Activated CD8-positive, alpha-beta T cell treated with anti-CD3 and anti-CD28 coated beads for 36 hours (primary cell): ENCODE results near the gene NLGN1. TPM values are rescaled to one million over a fixed set of nuclear protein-coding genes. Genes with fewer than 3 reads are reported as not detected.

Experiments
- ATAC-seq: fragments of 200-7000 bp; cut with Tn5 transposase; one replicate; pipeline ENCODE4 v1.10.0; 2021; ENCODE audit warnings: mild to moderate bottlenecking, moderate library complexity
- CTCF ChIA-PET: fragments of 350-600 bp; sonication (Branson Sonifier 250); formaldehyde crosslinking; loops from one replicate; lab custom pipeline; 2021; ENCODE audit warnings: antibody characterized with exemption; lab: Charles Lee
- POLR2A ChIA-PET: fragments of 350-600 bp; sonication (Branson Sonifier 250); formaldehyde crosslinking; loops from one replicate; lab custom pipeline; 2021; ENCODE audit warnings: antibody characterized with exemption; lab: Charles Lee
- DNase-seq: peaks from one replicate; pipeline ENCODE4 v3.0.0-alpha.2; 2020
- H3K27ac Mint-ChIP-seq: one replicate; pipeline ENCODE4 v1.8.0; 2021; ENCODE audit warnings: mild to moderate bottlenecking, mixed read lengths
- H3K27me3 Mint-ChIP-seq: one replicate; pipeline ENCODE4 v1.8.0; 2021; ENCODE audit warnings: mixed read lengths
- H3K36me3 Mint-ChIP-seq: one replicate; pipeline ENCODE4 v1.8.0; 2021; ENCODE audit warnings: low read depth, mixed read lengths
- H3K4me1 Mint-ChIP-seq: one replicate; pipeline ENCODE4 v1.8.0; 2021; ENCODE audit warnings: low read depth, mixed read lengths
- H3K4me3 Mint-ChIP-seq: one replicate; pipeline ENCODE4 v1.8.0; 2021; ENCODE audit warnings: mild to moderate bottlenecking, moderate library complexity, mixed read lengths
- H3K9me3 Mint-ChIP-seq: one replicate; pipeline ENCODE4 v1.8.0; 2021; ENCODE audit warnings: mixed read lengths
- CTCF ChIP-seq: fragments of 200-600 bp; IDR thresholded peaks from one replicate; pipeline ENCODE4 v1.8.0; 2022; ENCODE audit warnings: antibody characterized with exemption, mild to moderate bottlenecking
- intact Hi-C: fragments of 100-400 bp; cut with micrococcal nuclease; formaldehyde crosslinking; loops from one replicate; pipeline ENCODE4 v1.10.0; 2022
- total RNA-seq, 2 experiments: library from RNA; stranded (reverse); gene quantifications; one replicate each; pipeline ENCODE4 v1.2.3, GENCODE V29; 2021

The NLGN1 gene
- total RNA-seq, 2 experiments from 2014 or later = not detected

GRCh38 chr3:173762501-173762900 is 365.0 kb downstream of the NLGN1 start:
- Mint-ChIP-seq H3K4me1 (no peaks in the 10 kb centered on the region), H3K36me3 (no peaks in the 10 kb centered on the region), H3K9me3 (peaks cover 2% of the 10 kb centered on the region), H3K4me3 (no peak overlapping the region), H3K27ac (no peak overlapping the region), H3K27me3 (no peaks in the 10 kb centered on the region)
- intact Hi-C loops = no loop called here
- no peak for TF ChIP-seq CTCF
- POLR2A ChIA-PET = no interaction called here
- ATAC-seq (no peak), DNase-seq (no peak)
- CTCF ChIA-PET = no interaction called here

GRCh38 chr3:173770011-173770410 is 372.5 kb downstream of the NLGN1 start:
- intact Hi-C loops = no loop called here
- no peaks in the 10 kb centered on the region for H3K9me3 Mint-ChIP-seq
- CTCF ChIA-PET = no interaction called here
- H3K4me1 Mint-ChIP-seq = no peaks in the 10 kb centered on the region
- H3K4me3 Mint-ChIP-seq = no peak overlapping the region
- ATAC-seq (no peak), DNase-seq (no peak)
- POLR2A ChIA-PET = no interaction called here
- H3K27ac Mint-ChIP-seq = no peak overlapping the region
- H3K27me3 Mint-ChIP-seq = no peaks in the 10 kb centered on the region
- no peak for TF ChIP-seq CTCF
- H3K36me3 Mint-ChIP-seq = no peaks in the 10 kb centered on the region

GRCh38 chr3:173770796-173771573 is 373.4 kb downstream of the NLGN1 start:
- no peak for TF ChIP-seq CTCF
- Mint-ChIP-seq H3K36me3 (no peaks in the 10 kb centered on the region), H3K27ac (no peak overlapping the region), H3K27me3 (no peaks in the 10 kb centered on the region), H3K9me3 (no peaks in the 10 kb centered on the region), H3K4me1 (no peaks in the 10 kb centered on the region), H3K4me3 (no peak overlapping the region)
- ChIA-PET POLR2A (no interaction called here), CTCF (no interaction called here)
- DNase-seq = no peak
- intact Hi-C loops = no loop called here
- no peak for ATAC-seq

- Mint-ChIP-seq H3K4me1 (no peaks in the 10 kb centered on the region), H3K27ac (no peak overlapping the region), H3K4me3 (no peak overlapping the region), H3K36me3 (no peaks in the 10 kb centered on the region), H3K27me3 (no peaks in the 10 kb centered on the region), H3K9me3 (no peaks in the 10 kb centered on the region)
- intact Hi-C loops = no loop called here
- DNase-seq = no peak
- CTCF ChIA-PET = no interaction called here
- no peak for ATAC-seq
- no peak for TF ChIP-seq CTCF
- POLR2A ChIA-PET = no interaction called here
These were observed 376.3 kb downstream of the NLGN1 start for GRCh38 chr3:173773800-173774199.

GRCh38 chr3:173774294-173774693 is 376.8 kb downstream of the NLGN1 start:
- H3K4me1 Mint-ChIP-seq = no peaks in the 10 kb centered on the region
- TF ChIP-seq CTCF = no peak
- H3K27ac Mint-ChIP-seq = no peak overlapping the region

More at GRCh38 chr3:173774294-173774693, 376.8 kb downstream of the NLGN1 start:
- no peaks in the 10 kb centered on the region for H3K9me3 Mint-ChIP-seq
- ATAC-seq (no peak), DNase-seq (no peak)
- H3K36me3 Mint-ChIP-seq = no peaks in the 10 kb centered on the region
- CTCF ChIA-PET = no interaction called here
- H3K4me3 Mint-ChIP-seq = no peak overlapping the region
- POLR2A ChIA-PET = no interaction called here
- intact Hi-C loops = no loop called here
- no peaks in the 10 kb centered on the region for H3K27me3 Mint-ChIP-seq
